ENCODE measurements around the gene ARL2.
"Not testable (repeated sequence)": the region's sequence is repeated elsewhere in the genome, so short reads cannot be mapped to it uniquely, and the experiment has no call there.

The ARL2 gene

DNA sequence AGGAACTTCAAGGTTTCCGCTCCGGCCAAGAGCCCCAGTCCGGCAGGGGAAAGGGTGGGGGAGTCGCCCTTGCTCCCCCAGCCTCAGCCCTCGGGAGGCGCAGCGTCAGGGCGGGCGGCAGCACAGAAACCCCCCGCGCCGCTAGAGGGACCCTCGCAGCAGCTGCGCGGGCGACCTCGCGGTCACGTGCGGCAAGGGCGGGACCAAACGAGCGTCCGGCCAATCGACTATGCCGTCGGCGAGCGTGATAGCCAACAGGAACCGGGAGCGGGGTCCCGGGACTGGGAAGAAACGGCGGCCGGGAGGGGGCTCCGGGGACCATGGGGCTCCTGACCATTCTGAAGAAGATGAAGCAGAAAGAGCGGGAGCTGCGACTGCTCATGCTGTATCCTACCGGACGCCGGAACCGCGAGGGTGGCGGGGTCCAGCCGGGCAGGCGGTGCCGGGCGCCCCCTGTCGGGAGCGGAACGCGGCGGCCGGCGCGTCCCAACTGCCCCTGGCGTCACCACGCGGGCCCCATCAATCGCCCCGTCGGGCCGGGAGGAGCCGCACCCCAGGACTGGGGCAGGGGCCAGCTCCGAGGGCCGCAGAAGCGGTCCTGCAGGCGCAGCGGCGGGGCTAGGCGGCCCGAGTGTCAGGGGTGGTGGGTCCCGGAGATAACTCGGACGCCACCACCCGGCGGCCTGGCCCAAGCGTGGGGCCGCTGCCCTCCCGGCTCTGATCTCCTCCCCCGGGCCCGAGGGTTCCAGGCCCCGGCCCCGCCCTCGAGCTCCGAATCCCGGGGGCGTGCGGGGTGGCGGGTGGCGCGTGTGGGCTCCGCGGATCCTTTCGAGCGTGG is at the start of gene ARL2:
Gene ARL2 (plus strand): TSS at position 273 of the 838 bp plus-strand sequence. CDS start 48 bp downstream, at position 321.
- peak; percentile 54 to 83 for DNase-seq (ENCODE audit: low read depth in 2 of 2, low spot score in 1 of 2)

DNA sequence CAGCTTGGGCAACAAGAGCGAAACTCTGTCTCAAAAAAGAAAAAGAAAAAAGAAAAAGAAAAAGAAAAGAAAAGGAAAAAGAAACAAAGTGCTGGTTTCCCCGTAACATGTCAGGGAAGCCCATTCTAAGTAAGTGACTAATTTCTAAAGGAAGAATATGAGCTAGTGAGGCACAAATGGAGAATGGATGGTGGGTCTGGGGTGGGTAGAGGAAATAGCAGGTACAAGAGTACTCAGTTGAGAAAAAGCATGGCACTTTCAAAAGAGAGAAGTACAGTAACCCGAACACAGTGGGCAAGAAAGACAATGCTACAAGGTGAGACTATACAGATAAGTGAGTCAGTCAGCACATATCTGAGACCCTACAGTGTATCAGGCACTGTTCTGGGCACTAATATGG is 46.6 kb upstream of the ARL2 start:
- DNase-seq (ENCODE audit: low read depth in 2 of 2, low spot score in 1 of 2): no peak

DNA sequence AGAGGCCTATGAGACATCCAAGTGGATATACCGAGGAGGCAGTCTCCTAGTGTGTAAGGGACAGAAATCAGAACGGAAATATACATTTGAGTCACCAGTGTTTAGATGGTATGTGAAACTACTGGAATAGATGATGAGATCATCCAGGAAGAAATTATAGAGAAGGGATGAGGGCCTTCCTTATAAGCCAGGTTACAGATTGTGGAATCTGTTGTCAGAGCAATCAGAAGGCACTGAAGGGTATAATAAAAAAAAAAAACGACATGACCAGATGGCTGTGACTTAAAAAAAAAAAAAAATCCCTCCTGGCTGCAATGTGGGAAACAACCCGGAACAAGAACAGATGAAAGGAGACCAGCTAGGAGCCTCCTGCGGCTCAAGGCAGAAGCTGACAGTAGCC is 44.8 kb upstream of the ARL2 start:
- no peak for DNase-seq (ENCODE audit: low read depth in 2 of 2, low spot score in 1 of 2)

DNA sequence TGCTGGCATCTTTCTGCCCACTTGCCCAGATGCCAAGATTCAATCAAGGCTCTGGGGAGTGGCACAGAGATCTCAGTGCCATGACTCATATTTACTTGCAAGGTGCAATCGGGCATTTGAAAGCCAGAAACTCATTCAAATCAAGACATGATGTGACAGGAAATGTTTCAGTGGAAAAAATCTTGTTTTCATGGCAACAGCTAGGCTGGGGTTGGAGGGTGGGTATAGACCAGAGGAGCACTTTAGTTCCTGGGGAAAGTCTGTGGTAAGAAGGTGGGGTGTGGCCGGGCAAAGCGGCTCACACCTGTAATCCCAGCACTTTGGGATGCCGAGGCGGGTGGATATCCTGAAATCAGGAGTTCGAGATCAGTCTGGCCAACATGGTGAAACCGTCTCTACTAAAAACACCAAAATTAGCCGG is 43.2 kb upstream of the ARL2 start:
- DNase-seq (ENCODE audit: low read depth in 2 of 2, low spot score in 1 of 2): no peak

DNA sequence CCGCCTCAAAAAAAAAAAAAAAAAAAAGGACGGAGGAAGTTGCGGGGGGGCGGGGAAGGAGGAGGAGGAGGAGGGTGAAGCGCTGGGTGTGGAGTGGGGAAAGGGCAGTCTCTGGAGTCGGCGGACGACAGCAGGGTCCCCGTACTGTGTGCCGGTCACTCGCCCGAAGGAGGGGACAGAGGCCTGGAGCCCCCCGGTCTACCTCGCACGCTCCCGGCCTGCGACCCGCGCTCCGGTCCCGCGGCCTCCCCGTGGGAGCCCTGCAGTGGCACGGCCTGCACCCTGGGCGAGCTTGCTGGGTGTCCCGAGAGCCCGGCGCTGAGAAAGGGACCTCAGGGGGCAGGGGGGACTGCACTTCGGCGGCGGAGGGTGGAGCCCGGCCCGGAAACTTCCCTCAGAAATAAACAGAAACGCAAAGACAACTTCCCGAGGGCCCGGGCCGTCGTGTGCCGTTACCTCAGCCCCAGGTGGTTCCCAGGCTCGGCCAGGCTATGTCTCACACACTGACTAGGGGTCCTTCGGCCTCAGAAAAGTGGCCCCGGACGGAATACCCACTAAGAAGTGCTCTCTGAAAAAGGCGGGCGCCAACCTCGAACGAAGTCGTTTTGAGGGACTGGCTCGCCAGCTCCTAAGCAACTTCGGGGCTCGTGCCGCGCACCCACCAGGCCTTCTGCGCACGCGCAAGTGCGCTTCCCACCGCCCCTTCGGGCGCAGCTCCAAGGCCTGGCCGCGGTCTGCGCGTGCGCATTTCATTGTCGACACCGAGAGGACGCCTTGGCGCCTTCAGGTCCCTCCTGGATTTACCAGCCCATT is 42.3 kb upstream of the ARL2 start, which contains the start of gene MAJIN:
Gene MAJIN (minus strand): TSS at position 688 of the 813 bp plus-strand sequence. CDS start 12,703 bp downstream, outside the sequence.
- peak; percentile 72 to 74 for DNase-seq (ENCODE audit: low read depth in 2 of 2, low spot score in 1 of 2)

DNA sequence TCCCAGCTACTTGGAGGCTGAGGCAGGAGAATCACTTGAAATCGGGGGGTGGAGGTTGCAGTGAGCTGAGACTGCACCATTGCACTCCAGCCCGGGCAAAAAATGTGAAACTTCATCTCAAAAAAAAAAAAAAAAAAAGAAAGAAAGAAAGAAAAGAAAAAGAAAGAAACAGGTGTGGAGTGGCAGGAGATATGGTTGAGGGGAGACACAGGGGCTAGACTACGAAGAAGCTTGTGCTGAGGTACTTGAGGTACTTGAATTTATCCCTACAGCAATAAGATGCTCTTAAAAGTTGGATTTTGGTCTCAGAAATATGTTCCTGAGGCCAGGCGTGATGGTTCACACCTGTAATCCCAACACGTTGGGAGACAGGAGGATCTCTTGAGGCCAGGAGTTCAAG is 39.8 kb upstream of the ARL2 start:
- DNase-seq (ENCODE audit: low read depth in 2 of 2, low spot score in 1 of 2): no peak

DNA sequence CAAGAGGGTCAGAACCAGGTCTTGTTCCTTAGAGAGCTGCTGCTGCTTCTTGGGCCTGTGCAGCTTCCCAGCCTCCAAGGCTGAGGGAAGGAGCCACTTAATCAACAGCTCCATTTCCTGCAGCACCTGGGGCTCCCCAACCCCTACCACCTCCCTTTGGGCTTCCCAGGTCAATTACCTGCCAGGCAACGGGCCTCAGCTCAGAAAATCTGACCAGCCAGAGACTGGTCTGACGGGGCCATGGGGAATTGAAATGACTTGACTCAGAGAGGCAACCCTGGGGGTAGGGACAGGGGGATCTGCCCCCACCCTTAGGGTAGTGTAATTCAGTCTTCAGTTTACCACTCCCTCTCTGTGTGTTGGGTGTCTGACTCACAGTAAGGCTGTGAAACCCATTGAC is 37.3 kb upstream of the ARL2 start:
- no peak for DNase-seq (ENCODE audit: low read depth in 2 of 2, low spot score in 1 of 2)

DNA sequence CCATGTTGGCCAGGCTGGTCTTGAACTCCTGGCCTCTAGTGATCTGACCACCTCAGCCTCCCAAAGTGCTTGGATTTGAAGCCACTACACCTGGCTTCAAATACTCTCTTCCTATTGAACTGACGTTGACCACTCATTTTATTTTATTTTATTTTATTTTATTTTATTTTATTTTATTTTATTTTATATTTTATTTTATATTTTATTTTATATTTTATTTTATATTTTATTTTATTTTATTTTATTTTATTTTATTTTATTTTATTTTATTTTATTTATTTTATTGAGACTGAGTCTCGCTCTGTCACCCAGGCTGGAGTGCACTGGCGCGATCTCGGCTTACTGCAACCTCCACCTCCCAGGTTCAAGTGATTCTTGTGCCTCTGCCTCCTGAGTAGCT is 30.6 kb upstream of the ARL2 start:
- DNase-seq (ENCODE audit: low read depth in 2 of 2, low spot score in 1 of 2): not testable (repeated sequence)

DNA sequence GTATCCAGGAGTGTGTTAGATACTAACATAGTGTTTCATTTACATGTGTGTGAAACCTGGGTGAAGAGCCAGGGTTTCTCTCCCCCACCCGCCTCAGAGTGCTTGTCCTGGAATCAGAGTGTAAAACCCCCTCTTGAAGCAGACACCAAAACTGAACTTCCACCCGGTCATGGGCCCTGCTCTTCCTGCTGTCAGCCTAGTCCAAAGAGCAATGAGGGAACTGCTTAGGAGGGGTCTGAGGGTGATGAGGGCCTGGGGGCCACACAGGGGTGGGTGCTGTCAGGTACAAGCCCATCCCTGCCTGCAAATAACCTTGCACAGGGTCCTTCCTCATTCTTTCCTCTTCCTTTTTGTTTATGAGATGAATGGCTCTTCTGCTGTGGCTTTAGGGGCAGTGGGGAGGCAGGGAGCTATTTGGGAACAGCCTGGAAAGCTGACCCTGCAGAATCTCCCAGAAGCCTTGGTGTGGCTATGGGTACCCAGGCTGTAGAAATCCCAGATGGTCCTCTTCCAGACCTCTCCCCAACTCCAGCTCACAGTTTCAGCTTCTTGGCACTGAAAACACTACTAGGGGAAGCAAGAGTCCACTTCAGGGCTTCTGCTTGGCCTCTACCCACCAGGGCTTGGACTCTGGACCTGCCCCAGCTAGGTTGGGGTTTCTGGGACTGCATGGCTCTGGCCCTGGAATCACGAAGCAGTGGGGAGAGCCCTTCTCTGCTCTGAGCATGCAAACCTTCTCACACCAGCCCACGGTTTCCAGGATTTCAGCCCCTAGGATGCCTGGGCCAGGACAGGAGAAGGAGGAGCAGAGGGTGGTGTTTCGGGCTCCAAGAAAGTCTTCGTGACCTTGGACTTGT is 25.7 kb upstream of the ARL2 start:
- no peak for DNase-seq (ENCODE audit: low read depth in 2 of 2, low spot score in 1 of 2)

DNA sequence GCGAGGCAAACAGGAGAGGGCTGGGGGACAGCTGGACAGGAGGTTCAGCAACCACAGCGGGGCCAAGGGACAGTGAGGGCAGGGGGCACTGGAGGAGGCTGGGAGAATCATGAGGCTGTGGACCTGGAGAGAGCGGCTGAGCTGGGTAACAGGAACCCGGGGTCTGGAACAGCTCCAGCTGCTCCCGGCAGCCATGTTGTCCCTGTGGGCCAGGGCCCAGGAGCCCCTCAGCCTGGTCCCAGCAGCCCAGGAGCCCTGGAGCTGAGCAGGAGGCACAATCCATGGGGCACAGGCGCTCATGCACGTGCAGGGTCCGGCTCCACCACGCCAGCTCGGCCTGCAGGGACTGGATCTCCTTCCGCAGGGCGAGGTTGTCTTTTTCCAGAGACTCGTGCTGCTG is 24.5 kb upstream of the ARL2 start:
- DNase-seq (ENCODE audit: low read depth in 2 of 2, low spot score in 1 of 2): no peak

DNA sequence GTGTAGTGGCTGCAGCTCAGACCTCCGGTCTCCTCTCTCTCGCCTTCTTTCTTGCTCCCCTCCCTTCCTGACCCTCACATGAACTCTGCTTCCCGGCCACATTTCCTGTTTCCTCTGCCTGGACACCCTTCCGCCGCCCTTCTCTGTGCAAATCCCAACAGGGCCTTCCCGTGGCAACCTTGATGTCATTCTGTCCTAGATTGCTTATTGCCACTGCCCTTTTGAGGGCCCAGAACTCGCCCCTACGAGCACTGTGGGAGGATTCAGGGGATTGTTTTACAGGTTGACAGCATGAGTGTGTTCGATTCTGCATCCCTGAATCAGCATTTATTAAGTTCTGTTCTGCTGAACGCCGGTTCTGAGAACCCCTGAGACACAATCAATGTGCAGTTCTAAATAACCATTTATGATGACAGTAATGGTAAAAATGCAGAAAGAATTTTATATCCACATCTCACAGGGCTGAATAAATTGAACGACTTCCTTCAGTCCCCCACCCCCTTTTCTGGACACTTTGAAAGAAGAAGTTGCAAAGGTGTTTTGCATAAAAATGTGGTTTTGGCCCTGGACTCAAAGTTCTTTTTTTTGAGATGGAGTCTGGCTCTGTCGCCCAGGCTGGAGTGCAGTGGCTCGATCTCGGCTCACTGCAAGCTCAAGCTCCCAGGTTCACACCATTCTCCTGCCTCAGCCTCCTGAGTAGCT is 23.6 kb upstream of the ARL2 start:
- DNase-seq (ENCODE audit: low read depth in 2 of 2, low spot score in 1 of 2): no peak

DNA sequence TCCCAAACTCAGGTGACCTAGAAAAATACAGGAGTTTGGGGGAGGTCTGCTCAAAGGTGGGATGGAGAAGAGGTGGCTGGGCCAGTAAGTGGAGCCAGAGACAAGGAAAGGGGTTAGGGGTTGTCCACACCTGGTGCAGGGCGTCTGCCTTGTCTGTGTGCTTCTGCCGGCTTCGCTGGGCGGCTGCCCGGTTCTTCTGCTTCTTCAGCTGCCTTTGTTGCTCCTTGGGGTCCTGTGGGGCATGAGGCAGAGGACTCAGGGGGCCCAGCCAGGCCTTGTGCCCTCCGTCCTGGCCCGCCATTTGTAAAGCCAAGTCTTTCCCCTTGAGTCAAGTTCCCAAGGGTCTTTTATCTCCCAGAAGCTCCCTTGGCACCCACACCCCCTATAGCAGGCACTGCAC is 19.6 kb upstream of the ARL2 start:
- DNase-seq (ENCODE audit: low read depth in 2 of 2, low spot score in 1 of 2): no peak

DNA sequence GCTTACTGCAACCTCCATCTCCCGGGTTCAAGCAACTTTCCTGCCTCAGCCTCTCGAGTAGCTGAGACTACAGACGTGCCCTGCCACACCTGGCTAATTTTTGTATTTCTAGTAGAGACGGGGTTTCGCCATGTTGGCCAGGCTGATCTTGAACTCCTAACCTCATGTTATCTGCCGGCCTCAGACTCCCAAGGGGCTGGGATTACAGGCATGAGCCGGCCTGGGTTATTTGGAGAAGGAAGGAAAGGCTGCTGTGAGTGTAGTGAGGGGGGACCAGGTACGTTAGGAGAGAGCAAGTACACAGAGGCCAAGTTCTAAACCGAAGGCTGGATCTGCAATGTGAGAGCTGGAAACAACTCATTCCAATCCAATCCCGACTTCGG is 17.6 kb upstream of the ARL2 start:
- DNase-seq (ENCODE audit: low read depth in 2 of 2, low spot score in 1 of 2): no peak

DNA sequence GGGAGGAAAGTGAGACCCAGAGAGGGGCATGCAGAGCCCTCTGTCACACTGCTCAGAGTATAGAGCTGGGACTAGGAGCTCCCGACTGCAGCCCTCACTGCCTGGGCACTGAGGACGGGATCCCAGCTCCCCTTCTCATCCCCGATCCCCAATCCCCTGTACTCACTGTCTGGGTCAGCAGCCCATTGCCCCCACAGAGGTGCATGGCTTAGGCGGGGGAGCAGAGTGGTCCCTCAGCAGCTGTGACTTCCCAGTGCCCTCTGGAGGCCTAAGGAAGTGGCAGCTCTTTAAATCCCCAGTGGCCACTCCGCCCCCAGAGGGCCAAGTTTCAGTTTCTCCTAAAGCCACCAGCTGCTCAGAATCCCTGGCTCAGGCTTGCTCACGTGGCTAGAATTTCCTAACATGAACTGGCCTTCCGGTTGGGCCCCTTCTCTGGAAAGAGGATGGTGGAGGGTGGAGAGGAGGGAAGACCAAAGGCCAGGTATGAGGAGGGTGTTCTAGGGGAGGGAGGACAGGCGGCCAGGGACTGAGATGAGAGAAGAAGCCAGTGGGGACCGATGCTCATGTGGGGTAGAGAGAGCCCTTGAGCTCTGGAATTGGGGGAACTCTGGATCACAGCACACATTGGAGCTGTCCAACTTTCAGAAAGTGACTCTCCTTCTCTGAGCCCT is 17.1 kb upstream of the ARL2 start, which contains the start of gene BATF2:
Gene BATF2 (minus strand): TSS at position 262 of the 671 bp plus-strand sequence. CDS start 57 bp downstream, at position 205.
- no peak for DNase-seq (ENCODE audit: low read depth in 2 of 2, low spot score in 1 of 2)

DNA sequence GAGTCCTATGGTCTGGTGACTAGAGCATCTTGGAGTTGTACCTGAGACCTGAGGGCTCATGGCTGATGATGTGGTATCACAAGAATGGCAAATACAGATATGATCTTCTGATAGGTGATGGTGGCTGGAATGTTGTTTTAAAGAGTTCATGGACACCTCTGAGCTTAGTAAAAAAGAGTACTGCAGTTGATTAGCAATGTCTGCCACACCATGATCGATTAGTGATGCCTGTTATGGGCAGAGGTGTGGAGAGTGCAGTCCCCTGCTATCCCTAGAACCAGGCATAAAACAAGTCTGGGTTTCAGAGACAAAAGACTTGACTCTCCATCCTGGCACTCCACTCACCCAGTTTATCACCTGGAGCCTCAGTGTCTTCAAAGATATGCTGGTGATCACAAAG is 15.8 kb upstream of the ARL2 start:
- no peak for DNase-seq (ENCODE audit: low read depth in 2 of 2, low spot score in 1 of 2)

DNA sequence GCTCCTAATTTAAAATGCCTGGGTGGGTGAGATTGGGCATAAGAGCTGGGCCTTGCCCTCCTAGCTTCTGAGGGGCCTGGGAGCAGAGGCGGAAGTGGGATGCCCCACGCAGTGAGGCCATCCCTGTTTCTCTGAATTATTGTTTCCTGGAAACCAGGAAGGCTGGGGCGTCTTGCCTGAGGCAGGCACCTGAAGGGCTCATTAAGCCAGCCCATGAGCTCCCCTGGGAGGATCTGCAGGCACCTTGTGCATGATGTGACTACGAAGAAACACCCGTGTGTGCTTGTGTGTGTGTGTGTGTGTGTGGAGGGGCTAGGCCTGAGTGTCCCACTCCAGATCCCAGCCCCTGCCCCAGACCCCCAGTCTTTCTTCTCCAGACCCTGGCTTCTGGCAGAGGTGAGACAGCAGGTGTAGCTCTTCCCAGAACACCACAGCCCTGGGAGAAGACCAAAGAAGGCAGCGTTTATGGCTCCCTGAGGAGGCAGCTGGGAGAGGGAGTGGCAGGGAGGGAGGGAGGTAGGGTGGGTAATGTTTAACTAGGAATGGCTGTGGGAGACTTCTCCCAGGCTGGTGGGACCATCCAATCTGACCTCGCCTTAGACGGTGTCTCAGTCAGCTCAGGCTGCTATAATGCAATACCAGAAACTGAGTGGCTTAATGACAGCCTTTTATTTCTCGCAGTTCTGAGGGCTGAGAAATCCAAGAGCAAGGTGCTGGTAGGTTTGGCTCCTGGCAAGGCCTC is 15.1 kb upstream of the ARL2 start:
- no peak for DNase-seq (ENCODE audit: low read depth in 2 of 2, low spot score in 1 of 2)

DNA sequence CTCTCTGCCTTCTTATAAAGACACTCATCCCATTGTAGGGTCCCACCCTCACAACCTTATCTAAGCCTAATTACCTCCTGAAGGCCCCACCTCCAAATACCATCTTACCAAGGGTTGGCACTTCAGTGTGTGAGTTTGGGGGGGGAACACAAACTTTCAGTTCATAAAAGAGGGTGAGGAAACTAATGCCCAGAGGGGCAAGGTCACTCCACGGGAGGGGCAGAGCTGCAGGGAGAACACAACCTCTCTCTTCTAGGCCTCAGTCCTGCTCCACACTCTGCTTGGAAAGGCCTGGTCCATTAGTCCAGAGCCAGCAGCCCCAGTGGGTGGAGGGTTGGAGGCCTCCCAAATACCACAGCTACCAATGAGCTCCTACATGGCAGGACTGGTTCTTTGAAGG is 14.5 kb upstream of the ARL2 start:
- DNase-seq (ENCODE audit: low read depth in 2 of 2, low spot score in 1 of 2): no peak

DNA sequence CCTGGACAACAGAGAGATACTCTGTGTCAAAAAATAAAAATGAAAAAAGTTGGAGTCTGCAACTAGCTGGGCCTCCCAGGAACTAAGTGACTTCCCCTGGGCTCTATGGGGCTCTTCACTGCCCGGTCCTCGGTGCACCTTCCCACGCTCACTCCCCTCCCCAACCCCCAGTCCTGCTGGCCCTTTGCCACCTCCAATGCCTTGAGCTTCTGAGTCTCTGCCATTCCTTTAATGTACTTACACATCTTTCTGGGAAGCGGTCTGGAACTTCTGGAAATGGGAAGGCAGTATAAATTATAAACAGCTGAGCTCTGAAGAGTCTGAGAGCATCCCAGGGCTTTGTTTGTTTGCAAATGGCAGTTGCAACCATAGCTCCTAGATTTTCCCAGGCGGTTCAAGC is 11.3 kb upstream of the ARL2 start:
- DNase-seq (ENCODE audit: low read depth in 2 of 2, low spot score in 1 of 2): no peak

DNA sequence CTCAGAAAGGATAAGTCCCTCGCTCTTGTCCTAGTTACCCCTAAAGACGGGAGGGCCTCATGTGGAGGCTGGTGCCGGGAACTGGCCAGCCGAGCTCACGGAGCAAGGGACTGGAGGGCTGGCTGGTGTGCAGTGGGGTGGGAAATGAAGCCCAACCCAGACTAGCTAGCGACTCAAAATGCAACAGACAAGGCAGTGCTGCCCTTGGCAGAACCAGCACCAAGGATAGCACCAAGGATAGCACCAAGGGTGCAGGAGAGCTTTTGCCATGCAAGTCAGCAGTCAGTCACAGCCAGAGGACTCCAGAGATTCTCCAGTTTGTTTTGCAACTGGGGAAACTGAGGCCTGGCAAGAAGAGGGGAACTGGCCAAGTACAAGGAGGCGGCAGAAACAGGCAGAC is 10.7 kb upstream of the ARL2 start:
- DNase-seq (ENCODE audit: low read depth in 2 of 2, low spot score in 1 of 2): no peak

Measured in stimulated activated CD8-positive, alpha-beta memory T cell treated with anti-CD3 and anti-CD28 coated beads, Interleukin-4, amount 100 ng/mL, for 4 hours (primary cell).